Frontal cortex (tissue), 4 donors: ENCODE data around the gene ACAT2. TPM values are rescaled to one million over a fixed set of nuclear protein-coding genes. Genes with fewer than 3 reads are reported as not detected.
"Not testable (repeated sequence)": the region's sequence is repeated elsewhere in the genome, so short reads cannot be mapped to it uniquely, and the experiment has no call there.

ENCODE experiments used
- DNase-seq, 2 donors: peaks; one replicate each; pipeline ENCODE4 v3.0.0; 2012; ENCODE audit warnings: low spot score in 2 of 2
- FAIRE-seq: peaks from 2 replicates; lab custom pipeline; 2012; peaks lifted over from hg19 to GRCh38; lab: Jason Lieb, UNC
- total RNA-seq: library from RNA; depleted of rRNA; stranded (reverse); fragments of >200 nt; gene quantifications from one replicate; pipeline ENCODE4 v1.2.3, GENCODE V29; 2014
- donor health status: control.
- donor health status: control.
- donor health status: control.

ACAT2 gene
- total RNA-seq, 1 donor from 2014 or later, result 100 TPM

DNA sequence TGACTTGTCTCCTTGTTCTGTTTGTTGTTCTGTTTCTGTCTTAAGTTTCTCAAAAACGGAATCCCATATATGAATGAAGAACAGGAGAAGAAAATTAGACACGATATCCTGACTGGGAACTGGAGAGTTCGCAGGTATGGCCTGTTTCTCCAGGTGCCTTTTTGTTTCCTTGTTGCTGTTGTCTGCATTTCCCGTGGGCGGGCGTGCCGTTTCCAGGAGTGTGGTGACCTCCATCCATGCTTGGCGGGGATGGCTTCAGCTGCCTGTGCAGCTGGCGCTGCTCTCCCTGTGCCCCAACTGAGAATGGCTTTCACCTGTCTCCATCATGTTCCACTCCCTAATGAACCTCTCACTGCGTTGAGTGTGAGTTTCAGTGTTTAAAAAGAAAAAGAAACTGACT, 42.7 kb downstream of the ACAT2 start:
- FAIRE-seq, result no peak

DNA sequence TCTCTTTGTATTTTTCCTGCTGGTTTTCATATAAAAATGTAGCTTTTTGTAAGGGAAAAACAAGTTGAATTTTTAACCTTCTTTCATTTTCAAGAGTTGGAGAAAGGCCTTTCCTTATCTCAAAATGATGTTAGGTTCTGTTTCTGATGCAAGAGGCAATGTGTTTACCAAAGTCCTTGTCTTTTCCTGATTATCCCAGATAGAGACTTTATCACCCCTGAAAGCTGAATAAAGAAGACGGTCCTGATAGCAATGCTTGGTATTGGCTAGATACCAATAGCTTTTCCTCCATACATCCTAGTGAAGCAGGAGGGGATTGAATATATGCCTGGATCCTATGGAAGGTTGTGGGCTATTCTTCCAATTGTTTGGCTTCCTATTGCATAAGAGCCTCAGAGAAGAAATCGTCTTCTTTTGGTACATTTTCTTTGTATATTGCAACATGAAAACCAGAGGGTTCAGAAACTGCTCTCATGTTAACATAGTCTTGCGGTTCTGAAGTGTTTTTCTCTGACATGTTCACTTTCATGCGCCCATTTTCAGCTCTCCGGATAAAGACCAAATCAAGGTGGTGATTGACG, 43.7 kb downstream of the ACAT2 start:
- FAIRE-seq, result no peak
- DNase-seq, result no peak

More for the DNA sequence above, 42.7 kb downstream of the ACAT2 start:
- no peak for DNase-seq

DNA sequence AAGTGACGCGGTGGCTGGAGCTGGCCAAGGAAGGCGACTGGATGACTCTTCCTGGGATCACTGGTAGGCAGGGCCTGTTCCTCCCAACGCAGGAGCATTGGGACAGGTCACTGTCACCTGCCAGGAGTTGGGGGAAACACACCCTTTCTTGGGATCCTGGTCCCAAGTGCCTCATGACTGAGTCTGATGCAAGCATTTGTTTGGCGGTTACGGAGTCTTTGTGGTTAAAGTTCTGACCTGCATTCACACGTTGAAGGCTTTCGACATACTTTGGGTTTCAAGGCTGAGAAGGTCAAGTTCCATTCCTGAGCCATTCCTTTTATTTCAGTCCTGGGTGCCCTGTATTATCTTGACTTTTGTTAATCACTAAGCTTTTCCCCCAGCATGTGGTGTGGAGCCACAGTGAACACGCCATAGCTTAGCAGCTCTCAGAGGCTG, 44.2 kb downstream of the ACAT2 start:
- DNase-seq (no peak), FAIRE-seq (no peak)

DNA sequence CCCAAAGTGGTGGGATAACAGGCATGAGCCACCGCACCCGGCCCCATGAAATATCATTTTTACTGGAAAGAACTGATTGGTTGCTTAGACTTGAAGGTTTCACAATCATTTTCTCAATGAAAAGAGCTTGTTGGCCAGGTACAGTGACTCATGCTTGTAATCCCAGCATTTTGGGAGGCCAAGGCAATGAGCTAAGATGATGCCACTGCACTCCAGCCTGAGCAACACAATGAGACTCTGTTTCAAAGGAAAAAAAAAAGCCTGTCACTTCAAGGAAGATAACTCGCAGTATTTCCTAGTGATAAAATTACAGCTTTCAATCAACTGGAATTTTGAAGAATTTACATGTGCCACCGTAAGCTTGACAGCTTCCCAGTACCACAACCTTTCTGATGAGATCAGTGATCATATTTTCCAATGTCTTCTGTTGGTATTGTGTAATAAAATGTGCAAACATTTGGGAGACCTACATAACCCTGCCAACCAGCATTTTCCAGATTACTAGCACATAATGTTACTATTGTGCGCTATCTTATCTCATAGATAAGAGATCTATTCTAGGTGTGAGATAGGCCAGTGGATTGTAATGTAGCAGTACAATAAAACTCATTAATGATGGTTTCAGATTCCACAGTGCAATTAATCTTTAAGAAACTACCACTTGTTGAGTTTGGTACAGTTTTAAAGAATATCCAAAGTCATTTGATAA, 45.5 kb downstream of the ACAT2 start:
- FAIRE-seq, result no peak
- DNase-seq, result no peak

DNA sequence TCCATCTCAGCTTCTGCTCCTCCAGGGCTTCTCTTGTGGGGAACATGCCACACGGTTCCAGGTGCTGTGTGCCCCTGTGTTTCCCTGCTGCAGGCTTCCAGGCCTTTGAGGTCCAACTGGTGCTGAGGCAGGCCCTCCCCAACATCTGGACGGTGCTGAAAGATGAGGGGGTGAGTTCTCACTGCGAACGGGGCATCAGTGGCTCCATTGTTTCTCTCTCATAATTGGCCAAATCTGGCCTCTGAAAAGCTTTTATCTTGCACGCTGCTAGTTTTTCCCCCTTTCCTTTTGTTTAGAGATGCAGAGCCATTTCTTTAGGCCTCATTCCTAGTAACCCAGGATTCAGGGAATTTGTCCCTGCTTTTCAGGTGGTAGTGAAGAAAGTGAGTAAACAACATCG, 46.8 kb downstream of the ACAT2 start:
- FAIRE-seq (no peak), DNase-seq (no peak)

DNA sequence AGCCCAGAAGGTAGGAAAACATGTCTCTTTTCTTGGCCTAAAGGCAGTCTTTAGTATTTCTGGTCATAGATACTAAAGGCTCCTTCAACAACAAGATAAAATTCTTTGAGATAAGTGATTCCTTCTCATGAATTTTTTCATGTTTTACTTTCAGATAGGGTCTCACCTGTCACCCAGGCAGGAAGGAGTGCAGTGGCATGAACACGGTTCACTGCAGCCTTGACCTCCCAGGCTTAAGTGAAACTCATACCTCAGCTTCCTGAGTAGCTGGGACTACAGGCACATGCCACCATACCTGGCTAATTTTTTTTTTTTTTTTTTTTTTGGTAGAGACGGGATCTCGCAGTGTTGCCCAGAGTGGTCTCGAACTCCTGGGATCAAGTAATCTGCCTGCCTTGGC, 47.3 kb downstream of the ACAT2 start:
- FAIRE-seq (no peak), DNase-seq (no peak)

DNA sequence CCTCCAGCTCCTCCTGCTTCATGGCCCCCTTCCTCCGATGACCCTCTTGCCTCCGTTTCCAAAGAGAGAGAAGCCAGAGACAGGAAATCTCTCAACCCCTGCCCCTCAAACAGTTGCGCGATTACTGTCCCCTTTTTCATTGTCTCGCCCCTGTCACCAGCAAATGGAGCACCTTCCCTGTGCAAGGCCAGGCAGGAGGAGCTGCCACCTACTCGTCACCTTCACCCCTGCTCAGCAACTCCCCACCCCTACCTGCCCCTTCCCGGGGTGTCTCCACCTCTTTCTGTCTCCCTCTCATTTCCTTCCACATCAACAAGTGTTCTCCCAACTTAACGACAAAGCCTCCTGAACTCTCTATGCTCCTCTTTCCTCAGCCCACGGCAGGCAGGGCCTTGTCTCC, 51.9 kb downstream of the ACAT2 start:
- DNase-seq (no peak), FAIRE-seq (no peak)

DNA sequence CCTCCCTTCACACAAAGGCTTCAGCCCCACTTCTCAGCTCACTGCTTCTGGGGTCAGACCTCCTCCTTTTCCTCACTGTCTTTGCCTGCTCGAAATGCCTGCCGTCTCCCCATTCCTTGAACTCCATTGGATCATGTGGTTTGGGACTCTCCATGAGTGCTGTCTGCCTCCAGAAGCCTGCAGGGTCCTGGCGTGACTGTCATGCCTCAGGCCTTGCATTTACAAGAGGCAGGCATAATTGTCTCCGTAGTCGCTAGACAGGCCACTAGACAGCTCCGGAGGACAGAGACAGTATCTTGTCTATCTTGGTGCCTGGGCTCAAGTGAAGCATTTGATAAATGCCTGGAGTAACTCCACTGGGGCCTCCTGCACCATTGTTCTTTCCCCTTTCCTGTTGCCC, 53.6 kb downstream of the ACAT2 start:
- FAIRE-seq, result no peak

DNA sequence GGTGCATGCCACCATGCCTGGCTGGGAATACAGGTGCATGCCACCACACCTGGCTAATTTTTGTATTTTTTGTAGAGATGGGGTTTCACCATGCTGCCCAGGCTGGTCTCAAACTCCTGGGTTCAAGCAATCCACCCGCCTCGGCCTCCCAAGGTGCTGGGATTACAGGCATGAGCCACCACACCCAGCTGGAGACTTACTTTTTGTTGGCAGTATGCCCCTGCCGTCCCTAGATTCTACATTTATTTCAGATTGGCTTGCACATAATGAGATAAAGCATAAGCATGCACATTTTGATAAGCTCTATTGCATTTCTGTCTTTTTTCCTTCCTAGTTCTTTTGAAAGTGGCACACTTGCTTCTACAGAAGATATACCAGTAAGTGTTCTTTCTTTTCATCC, 54.9 kb downstream of the ACAT2 start:
- not testable (repeated sequence) for DNase-seq

More for the DNA sequence above, 53.6 kb downstream of the ACAT2 start:
- no peak for DNase-seq

DNA sequence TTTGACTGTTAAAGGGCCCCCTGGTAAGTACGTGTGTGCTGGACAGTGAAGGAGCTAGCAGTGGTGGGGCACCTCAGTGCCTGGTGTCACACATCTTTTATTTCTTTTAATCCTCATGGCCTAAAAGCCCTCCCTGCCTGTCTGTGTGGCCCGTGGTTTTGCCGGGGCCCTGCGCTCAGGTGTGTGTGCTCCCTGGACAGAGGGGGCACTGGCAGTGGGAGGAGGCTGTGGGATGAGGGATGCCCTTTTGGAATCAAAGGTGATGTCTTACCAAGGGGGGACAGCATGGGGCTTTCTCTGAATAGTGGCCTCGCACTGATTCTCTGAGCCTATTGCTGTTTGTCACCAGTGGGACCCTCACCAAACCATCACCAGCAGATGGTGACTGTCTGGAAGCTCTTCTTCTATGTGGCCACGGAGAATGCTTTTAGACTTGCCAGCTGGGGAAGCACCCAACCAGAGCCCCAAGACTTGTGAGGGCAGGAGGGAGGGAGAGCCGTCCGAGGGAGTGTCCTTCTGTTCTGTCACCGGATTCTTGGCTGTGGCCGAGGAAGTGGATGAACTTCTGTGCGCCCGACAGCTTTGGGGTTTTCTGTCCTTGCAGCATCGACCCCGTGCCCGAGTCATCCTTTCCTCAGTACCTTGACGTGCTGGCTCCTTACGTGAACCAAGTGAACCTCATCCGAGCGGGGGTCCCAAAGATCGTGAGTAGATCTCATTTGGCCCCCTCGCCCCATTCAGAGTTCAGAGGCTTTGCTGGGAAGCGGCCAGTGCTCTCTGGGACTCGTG, 56.3 kb downstream of the ACAT2 start:
- no peak for FAIRE-seq
- no peak for DNase-seq

More for the DNA sequence above, 54.9 kb downstream of the ACAT2 start:
- not testable (repeated sequence) for FAIRE-seq

DNA sequence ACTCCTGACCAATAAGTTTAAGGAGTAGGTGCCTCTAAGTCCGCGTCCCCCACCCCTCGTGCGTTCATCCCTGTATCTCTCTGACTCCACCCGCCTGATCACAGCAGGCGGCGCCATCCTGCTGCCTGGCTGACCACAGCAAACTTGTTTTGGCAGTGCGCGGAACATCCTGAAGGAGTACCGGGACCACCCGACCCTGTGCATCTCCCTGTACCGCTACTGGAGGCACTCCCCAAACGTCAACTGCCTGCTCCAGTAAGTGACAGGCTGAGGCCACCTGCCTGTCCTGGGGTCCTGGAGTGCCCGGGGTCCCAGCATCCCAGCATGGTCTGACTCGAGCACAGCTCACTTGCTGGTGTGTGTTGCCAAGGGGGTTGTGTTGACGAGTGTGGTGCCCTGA, 57.3 kb downstream of the ACAT2 start:
- DNase-seq (no peak), FAIRE-seq (no peak)

DNA sequence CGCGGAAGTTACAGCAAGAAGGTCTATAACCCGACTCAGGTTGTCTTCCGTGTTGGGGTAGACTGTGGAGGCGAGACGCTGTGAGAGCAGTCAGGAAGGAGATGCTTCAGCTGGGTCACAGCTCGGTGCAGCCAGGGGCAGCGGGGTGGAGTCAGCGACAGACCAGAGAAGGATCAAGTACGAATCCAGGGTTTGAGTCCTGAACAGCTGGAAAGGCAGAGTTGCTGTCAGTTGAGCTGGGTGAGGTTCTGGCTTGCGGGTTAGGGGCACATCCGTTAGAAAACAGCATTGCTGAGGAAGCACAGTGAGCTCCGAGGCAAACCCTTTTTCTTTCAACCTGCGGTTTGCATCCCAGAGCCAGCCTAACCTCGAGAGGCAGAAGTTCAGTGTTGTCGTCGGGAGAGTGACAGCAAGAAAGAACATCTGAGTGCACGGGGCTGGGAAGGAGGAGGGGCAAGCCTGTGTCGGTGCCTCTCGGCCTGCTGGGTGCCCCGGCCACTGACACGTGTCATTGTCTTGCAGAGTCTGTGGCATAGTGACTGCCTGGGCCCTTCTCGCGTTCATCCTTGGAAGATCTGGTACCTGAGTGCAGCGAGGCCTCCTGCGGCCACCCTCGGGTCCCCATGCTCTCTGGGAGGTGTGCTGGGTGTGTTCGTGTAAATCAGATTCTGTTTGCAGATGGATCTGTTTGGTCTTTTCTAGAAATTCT, 58.2 kb downstream of the ACAT2 start:
- FAIRE-seq (no peak), DNase-seq (no peak)

DNA sequence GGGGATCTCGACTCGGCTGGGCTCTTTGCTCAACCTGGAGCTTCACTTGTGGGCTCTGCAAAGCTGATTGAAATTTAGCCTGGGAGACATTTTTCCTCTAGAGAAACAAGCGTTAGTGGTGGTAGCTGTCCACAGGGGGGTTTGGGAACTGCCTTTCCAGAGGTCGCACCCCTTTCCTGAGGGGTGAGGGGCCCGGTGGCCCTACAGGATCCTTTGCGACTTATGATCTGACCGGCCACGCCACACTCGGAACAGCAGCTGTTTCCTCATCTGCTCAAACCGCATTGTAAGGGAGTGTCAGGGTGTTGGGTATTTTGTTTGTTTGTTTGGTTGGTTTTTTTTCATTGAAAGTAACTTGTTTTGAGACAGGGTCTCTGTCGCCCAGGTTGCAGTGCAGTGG, 59.3 kb downstream of the ACAT2 start:
- FAIRE-seq (no peak), DNase-seq (no peak)

DNA sequence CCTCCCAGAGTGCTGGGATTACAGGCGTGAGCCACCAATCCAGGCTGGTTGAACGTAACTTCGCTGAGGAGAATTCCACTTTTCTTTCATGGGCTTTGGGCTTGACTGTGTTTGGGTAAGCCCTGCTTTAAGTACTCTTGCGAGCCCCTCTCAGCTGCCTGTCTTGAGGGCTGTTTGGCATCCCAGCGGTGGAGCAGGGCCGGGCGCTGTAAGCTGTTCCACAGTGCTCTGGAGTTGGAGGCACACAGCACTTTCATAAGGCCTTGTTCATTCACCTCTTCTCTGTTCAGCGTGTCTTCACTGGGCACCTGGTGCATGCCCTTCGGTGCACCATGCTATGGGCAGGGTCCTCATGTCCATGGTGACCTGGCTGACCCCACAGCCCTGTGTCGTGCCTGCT, 59.9 kb downstream of the ACAT2 start:
- no peak for FAIRE-seq
- DNase-seq, result no peak

DNA sequence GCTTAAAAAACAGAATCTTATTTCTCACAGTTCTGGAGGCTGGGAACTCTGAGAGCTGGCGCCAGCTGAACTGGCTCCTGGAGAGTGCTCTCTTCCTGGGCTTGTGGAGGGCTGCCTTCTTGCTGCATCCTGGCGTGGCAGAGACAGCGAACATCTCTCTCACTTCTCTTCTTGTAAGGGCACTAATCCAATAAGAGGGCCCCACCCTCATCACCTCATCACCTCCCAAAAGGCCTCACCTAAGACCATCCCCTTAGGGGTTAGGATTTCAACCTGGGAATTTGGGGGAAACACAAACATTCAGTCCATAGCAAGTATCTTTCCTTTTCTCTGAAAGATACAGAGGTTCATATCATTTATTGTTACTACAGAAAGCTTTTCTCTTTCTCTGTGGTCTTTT, 62.1 kb downstream of the ACAT2 start:
- FAIRE-seq, result no peak
- DNase-seq, result no peak

DNA sequence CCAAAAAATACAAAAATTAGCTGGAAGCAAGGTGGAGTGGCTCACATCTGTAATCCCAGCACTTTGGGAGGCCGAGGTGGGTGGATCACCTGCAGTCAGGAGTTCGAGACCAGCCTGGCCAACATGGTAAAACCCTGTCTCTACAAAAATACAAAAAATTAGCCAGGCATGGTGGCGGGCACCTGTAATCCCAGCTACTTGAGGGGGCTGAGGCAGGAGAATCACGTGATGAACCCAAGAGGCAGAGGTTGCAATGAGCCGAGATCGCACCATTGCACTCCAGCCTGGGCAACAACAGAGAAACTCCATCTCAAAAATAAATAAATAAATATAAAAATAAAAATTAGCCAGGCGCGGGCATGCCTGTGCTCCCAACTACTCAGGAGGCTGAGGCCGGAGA, 62.8 kb downstream of the ACAT2 start:
- FAIRE-seq, DNase-seq: not testable (repeated sequence)

DNA sequence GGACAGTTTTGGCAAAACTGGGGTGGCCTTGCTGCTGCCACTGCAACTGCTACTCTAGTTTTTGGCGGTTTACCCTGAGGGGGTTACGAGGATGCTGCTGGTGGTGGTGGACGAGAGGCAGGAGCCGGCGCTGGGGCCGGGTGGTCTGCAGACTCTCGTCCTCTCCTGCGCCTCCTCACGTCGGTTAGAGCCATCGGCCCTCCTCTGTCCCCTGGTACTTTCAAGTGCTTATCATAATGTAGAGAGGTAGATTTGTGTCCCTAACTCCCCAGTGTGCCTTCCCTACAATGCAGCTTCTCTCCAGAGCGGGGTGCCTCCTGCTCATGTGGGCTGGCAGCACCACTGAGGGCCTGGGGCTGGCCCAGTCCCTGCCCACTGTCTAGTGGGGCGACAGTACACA, 64.2 kb downstream of the ACAT2 start:
- no peak for FAIRE-seq
- DNase-seq, result no peak

DNA sequence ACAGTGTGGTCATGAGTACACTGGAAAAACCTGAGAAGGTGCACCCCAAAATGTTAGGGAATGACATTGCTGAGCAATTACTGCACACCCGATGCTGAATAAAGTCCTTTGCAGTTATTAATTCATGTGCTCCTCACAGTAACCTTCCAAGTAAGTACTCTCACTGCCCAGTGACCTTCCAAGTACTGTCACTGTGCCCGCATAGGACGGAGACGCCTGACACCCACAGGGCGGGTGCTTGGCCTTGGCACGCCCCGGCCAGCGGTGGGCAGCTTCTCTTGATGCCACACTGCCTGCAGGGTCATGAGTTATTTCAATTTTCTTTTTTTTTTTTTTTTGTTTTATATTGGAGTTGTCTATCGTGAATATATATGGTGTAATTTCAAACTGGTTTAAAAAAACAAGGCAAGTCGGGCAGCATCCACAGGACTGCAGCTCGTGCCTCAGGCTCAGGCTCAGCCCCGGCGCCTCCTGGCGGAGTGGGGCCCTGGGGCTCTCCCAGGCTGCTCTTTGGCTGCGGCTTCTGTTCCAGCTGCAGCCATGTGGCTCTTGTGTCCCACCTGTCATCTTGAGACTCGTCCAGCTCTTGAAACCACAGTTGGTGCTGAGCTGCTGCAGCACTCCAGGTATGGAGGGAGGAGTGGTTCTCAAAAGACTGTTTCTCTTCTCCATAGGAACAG, 65.3 kb downstream of the ACAT2 start:
- DNase-seq, result no peak
- no peak for FAIRE-seq

DNA sequence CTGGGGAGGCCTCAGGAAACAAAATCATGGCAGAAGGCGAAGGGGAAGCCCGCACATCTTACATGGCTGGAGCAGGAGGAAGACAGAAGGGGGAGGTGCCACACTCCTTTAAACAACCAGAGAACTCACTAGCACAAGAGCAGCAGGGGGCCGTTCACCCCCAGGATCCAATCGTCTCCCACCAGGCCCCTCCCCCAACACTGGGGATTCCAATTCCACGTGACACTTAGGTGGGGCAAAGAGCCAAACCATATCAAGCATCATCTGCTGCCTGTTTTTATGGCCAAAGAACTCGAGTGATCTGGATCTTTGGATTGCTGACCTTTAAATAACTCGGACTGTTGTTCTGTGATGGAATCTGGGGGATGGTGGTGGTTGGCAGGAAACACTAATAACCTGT, 66.2 kb downstream of the ACAT2 start:
- FAIRE-seq (no peak), DNase-seq (no peak)
